ENCODE results near the gene NELL1. TPM values are rescaled to one million over a fixed set of nuclear protein-coding genes. Genes with fewer than 3 reads are reported as not detected.
"Not testable (repeated sequence)": the region's sequence is repeated elsewhere in the genome, so short reads cannot be mapped to it uniquely, and the experiment has no call there.

NELL1 gene
- total and polyA plus RNA-seq, 4 donors, result 11.0 to 57.9 (median 31.2) TPM

DNA sequence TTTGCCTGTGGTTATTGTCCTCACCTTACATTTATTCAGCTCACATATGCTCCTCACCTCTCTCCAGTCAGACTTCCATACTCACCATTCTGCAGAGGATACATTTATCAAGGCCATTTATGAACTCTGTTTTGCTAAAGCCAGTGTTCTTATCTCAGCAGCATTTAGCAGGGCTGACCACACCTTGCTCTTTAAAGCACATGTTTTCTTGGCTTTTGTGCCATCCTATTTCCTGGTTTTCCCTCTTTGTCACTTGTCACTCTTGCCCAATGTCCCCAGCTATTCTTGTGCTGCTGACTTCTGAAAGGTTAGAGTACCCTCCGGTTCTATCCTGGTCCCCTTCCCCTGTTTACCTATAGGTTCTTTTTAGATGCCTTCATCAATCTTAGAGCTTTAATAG, 446.6 kb downstream of the NELL1 start:
- Histone ChIP-seq H3K36me3 (ENCODE audit: control insufficient read depth, insufficient read depth, low read length) (no peaks in the 10 kb centered on the region), H3K27ac (ENCODE audit: low read depth, low read length) (no peak overlapping the region), H3K27me3 (ENCODE audit: control insufficient read depth, insufficient read depth, low read length) (no peaks in the 10 kb centered on the region), H3K4me1 (ENCODE audit: control insufficient read depth, insufficient read depth, low read length) (no peaks in the 10 kb centered on the region), H3K9me3 (ENCODE audit: control insufficient read depth, insufficient read depth, low read length) (no peaks in the 10 kb centered on the region), H3K4me3 (ENCODE audit: low read depth, low read length) (no peak overlapping the region)
- no peak for DNase-seq (ENCODE audit: low read depth in 4 of 6, low spot score in 6 of 6)
- no CpG with 5 or more reads among the region's 1 CpG for WGBS (ENCODE audit: insufficient coverage)

DNA sequence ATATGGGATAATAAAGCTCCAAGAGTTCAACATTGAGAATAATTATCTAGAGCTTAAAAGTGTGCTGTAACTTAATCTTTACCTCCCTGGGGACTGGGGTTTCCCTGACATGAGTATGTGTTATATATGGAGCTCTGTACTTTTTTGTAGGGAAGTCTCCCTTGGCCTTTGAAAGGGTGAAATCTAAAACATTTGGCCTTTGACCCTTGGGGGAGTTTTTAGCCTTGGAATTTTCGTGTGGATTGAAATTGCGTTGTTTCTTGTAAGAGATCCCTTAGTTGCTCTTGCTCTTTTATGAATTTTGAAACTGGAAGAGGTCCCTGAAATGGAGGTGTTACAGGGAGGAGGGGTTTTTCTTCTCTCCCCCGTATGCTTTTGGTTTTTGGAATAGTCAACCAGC, 450.0 kb downstream of the NELL1 start:
- no peak overlapping the region for H3K27ac ChIP-seq (ENCODE audit: low read depth, low read length)
- WGBS (ENCODE audit: insufficient coverage), result 40% methylated on average over 2 of the region's 3 CpGs
- no peak overlapping the region for H3K4me3 ChIP-seq (ENCODE audit: low read depth, low read length)

DNA sequence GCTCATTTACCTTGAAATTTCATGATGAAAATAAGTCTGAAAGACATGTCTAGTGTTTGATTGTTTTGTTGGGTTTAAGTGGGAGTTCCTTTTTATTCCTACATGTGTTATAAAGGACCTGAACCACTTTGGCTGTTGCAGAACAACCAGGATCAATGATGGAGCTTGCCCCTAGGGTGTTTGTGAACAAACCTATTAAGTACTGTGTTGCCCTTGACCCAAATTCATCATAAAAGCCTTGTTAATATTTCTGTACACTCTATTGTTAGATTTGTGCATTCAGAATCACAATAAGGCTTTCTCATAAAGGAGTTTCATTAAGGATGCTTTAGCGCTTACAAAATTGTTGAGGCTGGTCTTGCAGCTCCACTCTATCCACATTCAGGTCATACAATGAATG, 452.6 kb downstream of the NELL1 start:
- Histone ChIP-seq H3K4me1 (ENCODE audit: control insufficient read depth, insufficient read depth, low read length) (no peaks in the 10 kb centered on the region), H3K9me3 (ENCODE audit: control insufficient read depth, insufficient read depth, low read length) (no peaks in the 10 kb centered on the region), H3K27ac (ENCODE audit: low read depth, low read length) (no peak overlapping the region), H3K36me3 (ENCODE audit: control insufficient read depth, insufficient read depth, low read length) (no peaks in the 10 kb centered on the region), H3K27me3 (ENCODE audit: control insufficient read depth, insufficient read depth, low read length) (no peaks in the 10 kb centered on the region), H3K4me3 (ENCODE audit: low read depth, low read length) (no peak overlapping the region)
- WGBS (ENCODE audit: insufficient coverage), result no CpG with 5 or more reads among the region's 1 CpG
- DNase-seq (ENCODE audit: low read depth in 4 of 6, low spot score in 6 of 6), result no peak

More for the DNA sequence above, 450.0 kb downstream of the NELL1 start:
- no peak for DNase-seq (ENCODE audit: low read depth in 4 of 6, low spot score in 6 of 6)
- Histone ChIP-seq H3K27me3 (ENCODE audit: control insufficient read depth, insufficient read depth, low read length) (no peaks in the 10 kb centered on the region), H3K4me1 (ENCODE audit: control insufficient read depth, insufficient read depth, low read length) (no peaks in the 10 kb centered on the region), H3K36me3 (ENCODE audit: control insufficient read depth, insufficient read depth, low read length) (no peaks in the 10 kb centered on the region), H3K9me3 (ENCODE audit: control insufficient read depth, insufficient read depth, low read length) (no peaks in the 10 kb centered on the region)

DNA sequence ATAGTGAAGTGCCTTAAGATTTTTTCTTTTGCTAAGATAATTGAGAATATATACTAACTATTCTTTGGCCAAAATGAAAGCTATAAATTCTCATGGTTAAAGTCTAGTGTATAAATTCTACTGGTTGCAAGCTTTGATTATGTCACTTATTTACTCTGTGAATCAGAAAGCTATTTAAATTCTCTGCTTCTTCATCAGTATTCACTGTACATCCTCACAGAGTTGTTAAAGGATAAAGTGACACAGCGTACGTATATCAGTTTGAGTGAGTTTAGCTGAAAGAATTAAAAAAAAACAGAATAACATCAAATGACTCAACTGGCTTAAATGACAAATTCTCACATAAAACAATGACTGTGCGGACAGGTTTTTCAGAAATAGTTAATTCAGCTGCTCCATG, 453.1 kb downstream of the NELL1 start:
- Histone ChIP-seq H3K27me3 (ENCODE audit: control insufficient read depth, insufficient read depth, low read length) (no peaks in the 10 kb centered on the region), H3K9me3 (ENCODE audit: control insufficient read depth, insufficient read depth, low read length) (no peaks in the 10 kb centered on the region), H3K36me3 (ENCODE audit: control insufficient read depth, insufficient read depth, low read length) (no peaks in the 10 kb centered on the region), H3K4me3 (ENCODE audit: low read depth, low read length) (no peak overlapping the region), H3K27ac (ENCODE audit: low read depth, low read length) (no peak overlapping the region), H3K4me1 (ENCODE audit: control insufficient read depth, insufficient read depth, low read length) (no peaks in the 10 kb centered on the region)
- WGBS (ENCODE audit: insufficient coverage), result no CpG with 5 or more reads among the region's 3 CpGs
- no peak for DNase-seq (ENCODE audit: low read depth in 4 of 6, low spot score in 6 of 6)

DNA sequence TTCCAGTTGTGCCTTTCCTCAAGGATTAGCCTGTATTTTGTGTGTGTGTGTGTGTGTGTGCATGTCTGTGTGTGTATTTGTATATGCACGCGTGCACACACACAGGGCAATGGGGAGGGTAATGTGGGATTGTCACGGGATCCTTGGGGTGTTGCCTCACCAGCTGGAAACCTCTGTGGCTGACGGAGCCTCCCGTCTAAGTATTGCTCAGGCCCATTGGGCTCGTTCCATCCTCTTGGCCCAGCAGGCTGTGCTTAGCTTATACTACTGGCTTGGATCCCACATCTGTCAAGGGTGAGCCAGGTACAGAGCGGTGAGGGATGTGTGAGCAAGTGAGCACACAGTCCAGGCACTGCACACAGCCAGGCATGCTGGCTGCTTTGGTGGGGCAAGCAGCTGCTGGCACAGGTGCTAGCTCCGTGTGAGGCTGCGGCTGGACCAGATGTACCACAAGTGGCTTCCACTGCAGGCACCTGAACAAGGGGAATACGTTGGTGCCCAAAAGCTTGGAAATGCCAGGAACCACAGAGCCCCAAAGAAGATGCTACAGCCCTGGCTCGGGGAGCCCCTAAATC, 462.8 kb downstream of the NELL1 start:
- Histone ChIP-seq H3K27ac (ENCODE audit: low read depth, low read length) (no peak overlapping the region), H3K4me1 (ENCODE audit: control insufficient read depth, insufficient read depth, low read length) (no peaks in the 10 kb centered on the region), H3K36me3 (ENCODE audit: control insufficient read depth, insufficient read depth, low read length) (no peaks in the 10 kb centered on the region), H3K9me3 (ENCODE audit: control insufficient read depth, insufficient read depth, low read length) (no peaks in the 10 kb centered on the region), H3K4me3 (ENCODE audit: low read depth, low read length) (no peak overlapping the region), H3K27me3 (ENCODE audit: control insufficient read depth, insufficient read depth, low read length) (no peaks in the 10 kb centered on the region)
- 90% methylated on average over 9 of the region's 11 CpGs for WGBS (ENCODE audit: insufficient coverage)
- DNase-seq (ENCODE audit: low read depth in 4 of 6, low spot score in 6 of 6), result no peak

DNA sequence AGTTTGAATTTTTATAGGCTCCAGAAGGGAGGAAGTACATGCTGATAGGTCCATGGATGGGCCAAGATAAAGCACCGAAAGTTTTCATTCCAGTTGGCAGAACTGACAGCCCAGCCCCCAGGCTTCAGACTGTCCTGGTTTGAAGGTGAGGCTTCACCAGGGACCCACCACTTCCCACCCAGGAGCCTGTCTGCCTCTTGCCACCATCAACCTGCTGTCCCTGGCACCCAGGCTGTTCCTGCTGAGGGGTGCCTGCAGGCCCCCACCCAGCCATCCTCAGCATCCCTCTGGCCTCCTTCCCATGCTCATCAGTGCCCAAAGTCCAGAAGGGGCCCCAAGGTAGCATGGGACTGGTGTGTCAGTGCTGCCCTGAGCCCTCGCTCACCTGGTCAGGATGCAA, 463.9 kb downstream of the NELL1 start:
- no peak for DNase-seq (ENCODE audit: low read depth in 4 of 6, low spot score in 6 of 6)
- no peak overlapping the region for H3K4me3 ChIP-seq (ENCODE audit: low read depth, low read length)
- no peak overlapping the region for H3K27ac ChIP-seq (ENCODE audit: low read depth, low read length)
- no peaks in the 10 kb centered on the region for H3K9me3 ChIP-seq (ENCODE audit: control insufficient read depth, insufficient read depth, low read length)
- no peaks in the 10 kb centered on the region for H3K4me1 ChIP-seq (ENCODE audit: control insufficient read depth, insufficient read depth, low read length)
- H3K27me3 ChIP-seq (ENCODE audit: control insufficient read depth, insufficient read depth, low read length), result no peaks in the 10 kb centered on the region
- WGBS (ENCODE audit: insufficient coverage), result 100% methylated on average over 2 of the region's 2 CpGs
- H3K36me3 ChIP-seq (ENCODE audit: control insufficient read depth, insufficient read depth, low read length), result no peaks in the 10 kb centered on the region

DNA sequence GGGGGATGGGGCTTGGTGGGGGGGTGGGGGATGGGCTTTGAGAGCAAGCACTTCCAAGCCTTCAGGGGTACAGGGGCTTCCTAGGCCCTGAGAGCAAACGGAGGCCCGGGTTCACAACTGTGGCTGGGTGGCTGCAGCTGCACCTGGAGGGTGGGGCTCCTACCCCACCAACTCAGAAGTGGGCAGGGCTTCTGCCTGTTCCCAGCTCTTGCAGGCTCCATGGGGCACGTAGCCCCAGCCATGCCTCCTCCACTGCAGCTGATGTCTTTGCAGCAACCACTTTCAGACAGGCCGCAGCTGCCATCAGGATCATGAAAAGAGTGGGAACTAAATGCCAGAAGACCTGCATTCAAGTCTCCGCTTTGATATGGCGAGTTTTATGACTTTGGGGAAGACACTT, 464.3 kb downstream of the NELL1 start:
- Histone ChIP-seq H3K36me3 (ENCODE audit: control insufficient read depth, insufficient read depth, low read length) (no peaks in the 10 kb centered on the region), H3K4me3 (ENCODE audit: low read depth, low read length) (no peak overlapping the region), H3K4me1 (ENCODE audit: control insufficient read depth, insufficient read depth, low read length) (no peaks in the 10 kb centered on the region), H3K9me3 (ENCODE audit: control insufficient read depth, insufficient read depth, low read length) (no peaks in the 10 kb centered on the region), H3K27ac (ENCODE audit: low read depth, low read length) (no peak overlapping the region), H3K27me3 (ENCODE audit: control insufficient read depth, insufficient read depth, low read length) (no peaks in the 10 kb centered on the region)
- DNase-seq (ENCODE audit: low read depth in 4 of 6, low spot score in 6 of 6), result no peak
- WGBS (ENCODE audit: insufficient coverage), result 90% methylated on average over 6 of the region's 6 CpGs

DNA sequence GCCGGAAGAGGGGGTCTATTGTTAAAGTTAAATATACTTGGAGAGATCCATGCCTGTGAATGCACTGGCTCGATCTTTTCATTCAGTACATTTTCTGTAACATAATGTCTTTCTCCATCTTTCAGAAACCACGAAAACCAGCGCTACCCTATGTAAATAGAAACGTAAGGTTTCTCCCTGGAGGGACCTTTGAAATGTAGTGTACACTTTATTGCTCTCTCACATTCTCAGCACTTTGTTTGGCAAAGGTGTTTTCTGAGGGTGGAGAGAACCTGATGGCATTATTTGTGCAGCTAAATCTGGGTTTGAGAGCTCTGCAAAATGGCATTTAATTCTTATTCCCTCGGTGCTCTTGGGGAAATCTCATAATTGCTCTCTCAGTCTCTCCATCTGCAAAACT, 468.4 kb downstream of the NELL1 start:
- Histone ChIP-seq H3K4me1 (ENCODE audit: control insufficient read depth, insufficient read depth, low read length) (no peaks in the 10 kb centered on the region), H3K4me3 (ENCODE audit: low read depth, low read length) (no peak overlapping the region), H3K36me3 (ENCODE audit: control insufficient read depth, insufficient read depth, low read length) (no peaks in the 10 kb centered on the region), H3K27me3 (ENCODE audit: control insufficient read depth, insufficient read depth, low read length) (no peaks in the 10 kb centered on the region), H3K9me3 (ENCODE audit: control insufficient read depth, insufficient read depth, low read length) (no peaks in the 10 kb centered on the region), H3K27ac (ENCODE audit: low read depth, low read length) (no peak overlapping the region)
- WGBS (ENCODE audit: insufficient coverage), result no CpG with 5 or more reads among the region's 6 CpGs
- no peak for DNase-seq (ENCODE audit: low read depth in 4 of 6, low spot score in 6 of 6)

DNA sequence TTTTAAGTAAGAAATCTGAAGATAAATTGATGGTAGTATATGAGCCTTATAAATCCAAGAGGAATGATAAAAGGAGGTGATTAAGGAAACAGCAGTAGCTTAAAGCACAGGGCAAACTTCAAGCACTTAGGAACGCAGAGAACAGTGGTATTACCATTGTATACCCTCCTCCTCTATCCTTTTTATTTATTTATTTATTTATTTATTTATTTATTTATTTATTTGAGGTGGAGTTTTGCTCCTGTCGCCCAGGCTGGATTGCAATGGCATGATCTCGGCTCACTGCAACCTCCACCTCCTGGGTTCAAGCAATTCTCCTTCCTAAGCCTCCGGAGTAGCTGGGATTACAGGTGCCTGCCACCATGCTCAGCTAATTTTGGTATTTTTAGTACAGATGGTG, 472.2 kb downstream of the NELL1 start:
- no CpG with 5 or more reads among the region's 4 CpGs for WGBS (ENCODE audit: insufficient coverage)
- not testable (repeated sequence) for H3K27ac ChIP-seq (ENCODE audit: low read depth, low read length); H3K36me3 ChIP-seq (ENCODE audit: control insufficient read depth, insufficient read depth, low read length)

DNA sequence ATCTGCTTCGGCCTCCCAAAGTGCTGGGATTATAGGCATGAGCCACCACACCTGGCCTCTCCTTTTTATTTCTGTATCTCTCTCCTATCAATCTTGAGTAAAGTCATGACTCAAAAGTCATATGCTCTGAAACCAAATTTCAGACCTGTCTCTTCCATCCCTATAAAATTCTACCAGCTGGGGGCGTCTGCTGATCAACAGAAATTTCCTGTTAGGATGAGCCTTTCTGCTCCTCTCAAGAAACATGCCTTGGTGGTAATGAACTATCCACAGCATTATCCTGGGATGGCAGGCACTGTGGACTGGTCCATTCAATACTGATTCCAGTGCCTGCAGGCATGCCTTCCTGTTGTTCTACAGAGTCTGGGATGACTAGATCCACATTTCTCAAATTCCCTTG, 472.6 kb downstream of the NELL1 start:
- no peak overlapping the region for H3K4me3 ChIP-seq (ENCODE audit: low read depth, low read length)
- no peaks in the 10 kb centered on the region for H3K36me3 ChIP-seq (ENCODE audit: control insufficient read depth, insufficient read depth, low read length)
- H3K27ac ChIP-seq (ENCODE audit: low read depth, low read length), result no peak overlapping the region
- no peak for DNase-seq (ENCODE audit: low read depth in 4 of 6, low spot score in 6 of 6)
- WGBS (ENCODE audit: insufficient coverage), result 40% methylated on average over 1 of the region's 2 CpGs
- no peaks in the 10 kb centered on the region for H3K9me3 ChIP-seq (ENCODE audit: control insufficient read depth, insufficient read depth, low read length)
- H3K4me1 ChIP-seq (ENCODE audit: control insufficient read depth, insufficient read depth, low read length), result no peaks in the 10 kb centered on the region
- no peaks in the 10 kb centered on the region for H3K27me3 ChIP-seq (ENCODE audit: control insufficient read depth, insufficient read depth, low read length)

More for the DNA sequence above, 472.2 kb downstream of the NELL1 start:
- not testable (repeated sequence) for H3K4me1 ChIP-seq (ENCODE audit: control insufficient read depth, insufficient read depth, low read length); H3K27me3 ChIP-seq (ENCODE audit: control insufficient read depth, insufficient read depth, low read length); H3K9me3 ChIP-seq (ENCODE audit: control insufficient read depth, insufficient read depth, low read length); DNase-seq (ENCODE audit: low read depth in 4 of 6, low spot score in 6 of 6); H3K4me3 ChIP-seq (ENCODE audit: low read depth, low read length)

All from spinal cord (tissue), 10 donors.